Measurements from ENCODE around the gene DBP. TPM values are rescaled to one million over a fixed set of nuclear protein-coding genes. Genes with fewer than 3 reads are reported as not detected.

The DBP gene
- total and polyA plus RNA-seq, 9 donors, result 19.7 to 69.8 (median 29.0) TPM

DNA sequence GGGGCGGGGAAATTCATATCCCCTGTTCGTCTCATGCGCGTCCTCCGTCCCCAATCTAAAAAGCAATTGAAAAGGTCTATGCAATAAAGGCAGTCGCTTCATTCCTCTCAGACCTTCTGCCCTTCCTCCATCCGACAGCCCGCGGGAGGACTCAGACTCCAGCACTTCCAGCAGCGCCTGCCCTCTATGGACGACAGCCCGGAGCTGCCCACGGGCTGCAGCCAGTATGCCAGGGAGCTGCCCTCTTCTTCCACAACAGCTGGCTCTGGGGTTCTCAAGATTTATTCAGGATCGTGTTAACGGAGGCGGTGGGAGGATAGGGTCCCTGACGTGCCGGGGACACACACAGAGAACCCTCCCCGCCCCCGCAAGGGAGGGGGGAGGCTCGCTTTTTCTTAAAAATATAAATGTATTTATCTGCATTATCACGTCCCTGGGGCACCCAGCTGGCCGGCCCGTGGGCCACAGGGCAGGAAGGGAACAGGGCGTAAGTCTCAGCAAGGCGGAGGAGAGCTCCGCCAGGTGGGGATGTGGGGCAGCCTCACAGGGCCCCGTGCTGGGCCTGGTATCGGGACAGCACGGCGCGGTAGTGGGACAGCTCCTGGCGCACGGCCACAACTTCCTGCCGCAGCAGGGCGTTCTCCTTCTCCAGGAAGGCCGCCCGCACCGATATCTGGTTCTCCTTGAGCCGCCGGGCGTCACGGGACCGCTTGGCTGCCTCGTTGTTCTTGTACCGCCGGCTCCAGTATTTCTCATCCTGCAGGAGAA lies 6.7 kb downstream of the DBP start:
- intact Hi-C loops (cut with DNase I), result no loop called here
- WGBS, 3 donors, result 5 to 14% (median 5%) methylated on average over 27 to 47 of the region's 47 CpGs
- H3K27ac ChIP-seq, result peak overlapping the region; percentile 63 to 72
- H3K36me3 ChIP-seq, result no peaks in the 10 kb centered on the region
- no peaks in the 10 kb centered on the region for H3K9me3 ChIP-seq
- H3K4me3 ChIP-seq, result no peak overlapping the region
- no peaks in the 10 kb centered on the region for H3K27me3 ChIP-seq
- no peak for TF ChIP-seq EP300 (IDR thresholded peaks at IDR 0.05)
- TF ChIP-seq, protein P1, sequence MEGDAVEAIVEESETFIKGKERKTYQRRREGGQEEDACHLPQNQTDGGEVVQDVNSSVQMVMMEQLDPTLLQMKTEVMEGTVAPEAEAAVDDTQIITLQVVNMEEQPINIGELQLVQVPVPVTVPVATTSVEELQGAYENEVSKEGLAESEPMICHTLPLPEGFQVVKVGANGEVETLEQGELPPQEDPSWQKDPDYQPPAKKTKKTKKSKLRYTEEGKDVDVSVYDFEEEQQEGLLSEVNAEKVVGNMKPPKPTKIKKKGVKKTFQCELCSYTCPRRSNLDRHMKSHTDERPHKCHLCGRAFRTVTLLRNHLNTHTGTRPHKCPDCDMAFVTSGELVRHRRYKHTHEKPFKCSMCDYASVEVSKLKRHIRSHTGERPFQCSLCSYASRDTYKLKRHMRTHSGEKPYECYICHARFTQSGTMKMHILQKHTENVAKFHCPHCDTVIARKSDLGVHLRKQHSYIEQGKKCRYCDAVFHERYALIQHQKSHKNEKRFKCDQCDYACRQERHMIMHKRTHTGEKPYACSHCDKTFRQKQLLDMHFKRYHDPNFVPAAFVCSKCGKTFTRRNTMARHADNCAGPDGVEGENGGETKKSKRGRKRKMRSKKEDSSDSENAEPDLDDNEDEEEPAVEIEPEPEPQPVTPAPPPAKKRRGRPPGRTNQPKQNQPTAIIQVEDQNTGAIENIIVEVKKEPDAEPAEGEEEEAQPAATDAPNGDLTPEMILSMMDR (IDR thresholded peaks at IDR 0.05), result peak in 1 of 3 donors; percentile 20
- peaks cover 20% of the 10 kb centered on the region for H3K4me1 ChIP-seq (ENCODE audit: insufficient read depth)
- DNase-seq, result peak; percentile 76 to 83 (median 81)

DNA sequence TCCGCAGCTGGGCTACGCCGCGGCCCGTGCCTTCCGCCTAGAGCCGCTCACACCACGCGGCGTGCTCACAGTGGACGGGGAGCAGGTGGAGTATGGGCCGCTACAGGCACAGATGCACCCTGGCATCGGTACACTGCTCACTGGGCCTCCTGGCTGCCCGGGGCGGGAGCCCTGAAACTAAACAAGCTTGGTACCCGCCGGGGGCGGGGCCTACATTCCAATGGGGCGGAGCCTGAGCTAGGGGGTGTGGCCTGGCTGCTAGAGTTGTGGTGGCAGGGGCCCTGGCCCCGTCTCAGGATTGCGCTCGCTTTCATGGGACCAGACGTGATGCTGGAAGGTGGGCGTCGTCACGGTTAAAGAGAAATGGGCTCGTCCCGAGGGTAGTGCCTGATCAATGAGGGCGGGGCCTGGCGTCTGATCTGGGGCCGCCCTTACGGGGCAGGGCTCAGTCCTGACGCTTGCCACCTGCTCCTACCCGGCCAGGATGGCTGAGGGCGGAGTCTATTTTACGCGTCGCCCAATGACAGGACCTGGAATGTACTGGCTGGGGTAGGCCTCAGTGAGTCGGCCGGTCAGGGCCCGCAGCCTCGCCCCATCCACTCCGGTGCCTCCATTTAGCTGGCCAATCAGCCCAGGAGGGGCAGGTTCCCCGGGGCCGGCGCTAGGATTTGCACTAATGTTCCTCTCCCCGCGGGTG lies 7.4 kb downstream of the DBP start:
- H3K4me3 ChIP-seq, result no peak overlapping the region
- peak overlapping the region; percentile 63 to 72 for H3K27ac ChIP-seq
- DNase-seq, result peak; percentile 88 to 92 (median 91)

DNA sequence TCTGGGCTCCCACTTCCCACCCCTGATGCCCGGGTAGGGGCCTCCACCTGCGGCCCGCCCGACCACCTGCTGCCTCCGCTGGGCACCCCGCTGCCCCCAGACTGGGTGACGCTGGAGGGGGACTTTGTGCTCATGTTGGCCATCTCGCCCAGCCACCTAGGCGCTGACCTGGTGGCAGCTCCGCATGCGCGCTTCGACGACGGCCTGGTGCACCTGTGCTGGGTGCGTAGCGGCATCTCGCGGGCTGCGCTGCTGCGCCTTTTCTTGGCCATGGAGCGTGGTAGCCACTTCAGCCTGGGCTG lies 7.9 kb downstream of the DBP start:
- WGBS, 3 donors, result 78 to 93% (median 78%) methylated on average over 21 to 22 of the region's 22 CpGs
- Histone ChIP-seq H3K9me3 (no peaks in the 10 kb centered on the region), H3K27ac (peak overlapping the region; percentile 63 to 72), H3K4me3 (no peak overlapping the region), H3K27me3 (no peaks in the 10 kb centered on the region), H3K4me1 (ENCODE audit: insufficient read depth) (peaks cover 18% of the 10 kb centered on the region), H3K36me3 (no peaks in the 10 kb centered on the region)
- intact Hi-C loops (cut with DNase I), result no loop called here
- DNase-seq, result peak in 1 of 5 donors; percentile 52
- TF ChIP-seq POLR2A (IDR thresholded peaks at IDR 0.05) (no peak), EP300 (IDR thresholded peaks at IDR 0.05) (no peak)
- TF ChIP-seq, protein P1 (IDR thresholded peaks at IDR 0.05), result no peak

More for the DNA sequence above, 7.4 kb downstream of the DBP start:
- WGBS, 3 donors, result 20 to 39% (median 27%) methylated on average over 43 to 48 of the region's 48 CpGs
- Histone ChIP-seq H3K36me3 (no peaks in the 10 kb centered on the region), H3K4me1 (ENCODE audit: insufficient read depth) (peaks cover 20% of the 10 kb centered on the region), H3K27me3 (no peaks in the 10 kb centered on the region), H3K9me3 (no peaks in the 10 kb centered on the region)
- intact Hi-C loops (cut with DNase I), result no loop called here
- TF ChIP-seq EP300 (IDR thresholded peaks at IDR 0.05), result no peak
- TF ChIP-seq, protein P1 (IDR thresholded peaks at IDR 0.05), result peak in 1 of 3 donors; percentile 4

DNA sequence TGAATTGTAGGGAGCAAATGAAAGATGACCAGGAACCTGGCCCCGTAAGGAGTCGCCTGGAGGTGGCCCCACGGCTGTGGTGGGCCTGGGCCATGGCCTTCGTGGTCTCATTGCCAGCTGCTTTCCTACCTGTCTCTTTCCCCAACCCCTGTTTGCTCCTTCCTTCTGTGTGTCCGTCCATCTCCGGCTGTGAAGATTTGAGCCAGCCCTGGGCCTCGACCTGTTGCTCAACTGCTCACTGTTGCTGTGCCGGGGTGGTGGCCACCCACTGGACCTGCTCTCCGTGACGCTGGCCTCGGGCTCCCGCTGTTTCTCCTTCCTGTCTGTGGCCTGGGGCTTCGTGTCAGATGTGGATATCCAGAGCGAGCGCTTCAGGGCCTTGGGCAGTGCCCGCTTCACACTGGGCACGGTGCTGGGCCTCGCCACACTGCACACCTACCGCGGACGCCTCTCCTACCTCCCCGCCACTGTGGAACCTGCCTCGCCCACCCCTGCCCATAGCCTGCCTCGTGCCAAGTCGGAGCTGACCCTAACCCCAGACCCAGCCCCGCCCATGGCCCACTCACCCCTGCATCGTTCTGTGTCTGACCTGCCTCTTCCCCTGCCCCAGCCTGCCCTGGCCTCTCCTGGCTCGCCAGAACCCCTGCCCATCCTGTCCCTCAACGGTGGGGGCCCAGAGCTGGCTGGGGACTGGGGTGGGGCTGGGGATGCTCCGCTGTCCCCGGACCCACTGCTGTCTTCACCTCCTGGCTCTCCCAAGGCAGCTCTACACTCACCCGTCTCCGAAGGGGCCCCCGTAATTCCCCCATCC lies 8.5 kb downstream of the DBP start:
- Histone ChIP-seq H3K4me1 (ENCODE audit: insufficient read depth) (peaks cover 18% of the 10 kb centered on the region), H3K36me3 (no peaks in the 10 kb centered on the region)

More for the DNA sequence above, 8.5 kb downstream of the DBP start:
- TF ChIP-seq POLR2A (IDR thresholded peaks at IDR 0.05), result no peak
- no peak for TF ChIP-seq EP300 (IDR thresholded peaks at IDR 0.05)
- TF ChIP-seq, protein P1 (IDR thresholded peaks at IDR 0.05), result no peak
- Histone ChIP-seq H3K4me3 (no peak overlapping the region), H3K9me3 (no peaks in the 10 kb centered on the region), H3K27me3 (no peaks in the 10 kb centered on the region), H3K27ac (peak overlapping the region; percentile 25 to 63)
- intact Hi-C loops (cut with DNase I), result no loop called here
- WGBS, 3 donors, result 63 to 71% (median 68%) methylated on average over 33 to 34 of the region's 34 CpGs
- peak; percentile 56 to 69 (median 65) for DNase-seq

All from ovary (tissue), 9 donors.